Osteoblast (primary cell): ENCODE results near the gene CKM. TPM values are rescaled to one million over a fixed set of nuclear protein-coding genes. Genes with fewer than 3 reads are reported as not detected.

Experiments used
- DNase-seq: peaks from one replicate; pipeline ENCODE4 v3.0.0; 2011; ENCODE audit warnings: low spot score, mixed read lengths; ENCODE audit not compliant: insufficient read length; ENCODE audit errors: missing footprints
- H2AFZ ChIP-seq: 2 replicates; pipeline ENCODE4 v1.6.0; 2011; ENCODE audit warnings: mild to moderate bottlenecking, low read length
- H3K27ac ChIP-seq: 2 replicates; pipeline ENCODE4 v1.5.1; 2011; ENCODE audit warnings: mild to moderate bottlenecking, low read depth, low read length, moderate library complexity
- H3K27me3 ChIP-seq: 2 replicates; pipeline ENCODE4 v1.6.0; 2012; ENCODE audit warnings: mild to moderate bottlenecking, control low read depth, inconsistent platforms, low read length, moderate library complexity; ENCODE audit not compliant: insufficient read depth
- H3K36me3 ChIP-seq: 2 replicates; pipeline ENCODE4 v1.5.1; 2011; ENCODE audit warnings: mild to moderate bottlenecking, low read length, control low read depth, moderate library complexity; ENCODE audit not compliant: insufficient read depth
- H3K4me1 ChIP-seq: 2 replicates; pipeline ENCODE4 v1.5.1; 2011; ENCODE audit warnings: mild to moderate bottlenecking, low read length, control low read depth, moderate library complexity; ENCODE audit not compliant: insufficient read depth
- H3K4me2 ChIP-seq: 2 replicates; pipeline ENCODE4 v1.6.0; 2011; ENCODE audit warnings: mild to moderate bottlenecking, low read length; ENCODE audit not compliant: insufficient read depth
- H3K4me3 ChIP-seq: fragments of 200-600 bp; sonication (generic); 3 replicates; pipeline ENCODE4 v1.5.1; 2012; ENCODE audit warnings: mild to moderate bottlenecking, low read length, inconsistent platforms; ENCODE audit not compliant: insufficient read depth
- H3K79me2 ChIP-seq: 2 replicates; pipeline ENCODE4 v1.6.0; 2012; ENCODE audit warnings: mild to moderate bottlenecking, low read length, control low read depth, inconsistent platforms; ENCODE audit not compliant: insufficient read depth
- H3K9me3 ChIP-seq: 2 replicates; pipeline ENCODE4 v1.5.1; 2011; ENCODE audit warnings: low read depth, low read length, control low read depth
- H4K20me1 ChIP-seq: 2 replicates; pipeline ENCODE4 v1.6.0; 2012; ENCODE audit warnings: mild to moderate bottlenecking, low read length, control low read depth; ENCODE audit not compliant: insufficient read depth
- CTCF ChIP-seq: IDR thresholded peaks from 2 replicates; pipeline ENCODE4 v1.5.1; 2011; ENCODE audit warnings: mild to moderate bottlenecking, low read depth, low read length, moderate library complexity; ENCODE audit errors: extremely low read depth
- total RNA-seq: library from RNA; depleted of rRNA; stranded (reverse); fragments of >200 nt; gene quantifications from 2 replicates; pipeline ENCODE4 v1.2.3, GENCODE V29; 2012

The CKM gene
- total RNA-seq, 1 donor, result 0.36 TPM

- Histone ChIP-seq H3K9me3 (no peaks in the 10 kb centered on the region), H3K36me3 (no peaks in the 10 kb centered on the region), H3K27ac (no peak overlapping the region), H3K79me2 (no peaks in the 10 kb centered on the region), H3K4me1 (peaks cover 3% of the 10 kb centered on the region), H3K27me3 (no peaks in the 10 kb centered on the region), H3K4me2 (no peak overlapping the region), H3K4me3 (no peak overlapping the region), H2AFZ (no peak overlapping the region), H4K20me1 (peaks cover 3% of the 10 kb centered on the region)
- DNase-seq, result peak; percentile 41
- no peak for TF ChIP-seq CTCF
Measured at GRCh38 chr19:45307361-45307760, 15.3 kb downstream of the CKM start.

- H2AFZ ChIP-seq, result no peak overlapping the region
- peaks cover 2% of the 10 kb centered on the region for H3K36me3 ChIP-seq
- H4K20me1 ChIP-seq, result peaks cover 3% of the 10 kb centered on the region
- no peak overlapping the region for H3K4me2 ChIP-seq
- H3K9me3 ChIP-seq, result no peaks in the 10 kb centered on the region
- no peak for TF ChIP-seq CTCF
- peaks cover 3% of the 10 kb centered on the region for H3K4me1 ChIP-seq
- no peaks in the 10 kb centered on the region for H3K79me2 ChIP-seq
- H3K4me3 ChIP-seq, result no peak overlapping the region
- H3K27me3 ChIP-seq, result no peaks in the 10 kb centered on the region
- DNase-seq, result peak; percentile 71
- no peak overlapping the region for H3K27ac ChIP-seq
Measured at GRCh38 chr19:45306518-45307027, 16.1 kb downstream of the CKM start.

- Histone ChIP-seq H4K20me1 (peaks cover 3% of the 10 kb centered on the region), H2AFZ (no peak overlapping the region), H3K79me2 (no peaks in the 10 kb centered on the region), H3K4me1 (peaks cover 3% of the 10 kb centered on the region), H3K36me3 (peaks cover 3% of the 10 kb centered on the region), H3K27me3 (no peaks in the 10 kb centered on the region), H3K4me3 (no peak overlapping the region), H3K4me2 (no peak overlapping the region), H3K27ac (no peak overlapping the region), H3K9me3 (no peaks in the 10 kb centered on the region)
- no peak for DNase-seq
- no peak for TF ChIP-seq CTCF
Measured at GRCh38 chr19:45306040-45306439, 16.6 kb downstream of the CKM start.

- Histone ChIP-seq H3K9me3 (no peaks in the 10 kb centered on the region), H2AFZ (no peak overlapping the region), H4K20me1 (peaks cover 3% of the 10 kb centered on the region), H3K79me2 (no peaks in the 10 kb centered on the region), H3K4me3 (no peak overlapping the region), H3K27ac (no peak overlapping the region), H3K4me1 (peaks cover 3% of the 10 kb centered on the region), H3K36me3 (peaks cover 9% of the 10 kb centered on the region), H3K4me2 (no peak overlapping the region), H3K27me3 (no peaks in the 10 kb centered on the region)
- no peak for DNase-seq
- no peak for TF ChIP-seq CTCF
Measured at GRCh38 chr19:45305421-45305820, 17.3 kb downstream of the CKM start.
